SW 1271 (cell line): ENCODE measurements around the gene MYL6B.

ENCODE experiments used
- DNase-seq, 2 experiments: peaks; one replicate each; lab custom pipeline; 2025; lab: John Stamatoyannopoulos, UW

The MYL6B gene

DNA sequence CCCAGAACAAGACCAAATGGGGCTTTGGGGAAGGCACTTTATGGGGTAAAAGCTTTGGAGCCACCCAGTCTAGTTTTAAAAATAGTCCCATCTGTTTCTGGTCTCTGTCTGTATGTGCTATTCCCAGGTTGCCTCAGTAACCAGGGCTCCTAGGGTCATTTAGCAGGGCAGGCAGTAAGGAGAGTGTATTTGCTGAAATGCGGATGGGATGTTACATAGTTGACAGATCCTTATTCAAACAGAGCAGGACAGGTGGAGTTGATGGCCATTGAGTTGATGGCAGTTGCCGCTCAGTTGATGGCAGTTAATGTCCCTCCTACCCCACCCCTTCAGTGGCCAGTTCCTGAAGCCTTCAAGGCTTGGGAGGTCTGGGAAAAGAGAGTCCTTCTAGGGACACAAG is 29.8 kb upstream of the MYL6B start:
- no peak for DNase-seq

DNA sequence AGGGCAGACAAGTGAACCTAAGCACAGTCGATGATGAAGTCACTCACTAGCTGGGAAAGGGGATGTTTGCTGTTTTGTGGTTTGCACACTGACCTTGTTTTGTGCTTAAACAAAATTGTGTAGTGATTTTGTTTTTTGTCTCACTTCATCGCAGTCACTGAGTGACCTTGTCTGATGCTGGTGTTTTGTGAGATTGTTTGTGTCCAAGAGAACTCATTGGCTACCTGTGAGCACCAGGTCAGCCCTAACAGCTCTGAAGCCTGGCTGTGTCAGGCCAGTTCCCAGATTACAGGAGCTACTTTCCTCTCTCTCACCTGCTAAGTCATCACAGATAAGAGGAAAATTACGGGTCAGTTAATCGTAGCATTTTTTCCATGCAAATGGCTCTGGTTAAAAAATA is 28.3 kb upstream of the MYL6B start:
- DNase-seq, result no peak

DNA sequence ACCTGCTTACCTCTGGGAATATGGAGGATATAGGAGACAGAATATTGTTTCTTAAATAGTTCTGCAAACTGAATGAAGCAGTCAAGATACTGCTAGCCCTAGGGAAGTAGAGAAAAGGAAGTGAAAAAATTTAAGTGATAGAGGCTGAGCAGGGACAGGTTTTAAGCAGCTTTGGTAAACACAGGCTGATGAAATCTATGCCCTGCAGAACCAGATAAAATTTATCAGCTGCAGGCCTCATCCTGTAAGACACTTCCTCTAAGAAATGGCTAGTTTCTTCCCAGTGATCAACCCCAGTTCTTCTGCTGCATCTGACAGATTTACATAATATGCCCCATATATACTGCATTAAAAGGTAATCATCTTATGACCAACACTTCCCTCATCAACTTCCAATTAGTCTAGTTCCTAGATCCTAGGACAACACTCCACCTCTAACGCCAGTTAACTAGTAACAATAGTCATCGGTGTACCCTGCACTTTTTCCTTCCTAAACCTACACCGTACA is 25.6 kb upstream of the MYL6B start:
- no peak for DNase-seq

DNA sequence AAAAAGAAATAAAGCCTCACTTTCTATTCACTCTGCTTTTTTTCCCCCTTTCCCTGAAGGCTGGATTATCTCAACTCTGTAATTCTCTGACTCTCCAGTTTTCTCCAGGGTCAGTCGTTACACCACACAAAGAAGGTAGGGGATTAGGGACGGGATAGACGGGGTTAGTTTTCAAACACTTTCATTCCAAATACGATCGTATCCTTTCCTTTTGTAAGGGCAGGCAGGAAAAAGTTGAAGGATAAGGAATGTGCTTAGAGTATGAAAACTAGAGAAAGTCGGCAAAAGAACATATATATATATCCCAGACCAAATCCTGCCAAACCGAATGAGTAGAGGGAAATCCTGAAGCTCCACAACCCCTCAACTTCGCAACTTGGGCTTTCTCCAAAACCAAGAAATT is 24.9 kb upstream of the MYL6B start:
- DNase-seq, result no peak

DNA sequence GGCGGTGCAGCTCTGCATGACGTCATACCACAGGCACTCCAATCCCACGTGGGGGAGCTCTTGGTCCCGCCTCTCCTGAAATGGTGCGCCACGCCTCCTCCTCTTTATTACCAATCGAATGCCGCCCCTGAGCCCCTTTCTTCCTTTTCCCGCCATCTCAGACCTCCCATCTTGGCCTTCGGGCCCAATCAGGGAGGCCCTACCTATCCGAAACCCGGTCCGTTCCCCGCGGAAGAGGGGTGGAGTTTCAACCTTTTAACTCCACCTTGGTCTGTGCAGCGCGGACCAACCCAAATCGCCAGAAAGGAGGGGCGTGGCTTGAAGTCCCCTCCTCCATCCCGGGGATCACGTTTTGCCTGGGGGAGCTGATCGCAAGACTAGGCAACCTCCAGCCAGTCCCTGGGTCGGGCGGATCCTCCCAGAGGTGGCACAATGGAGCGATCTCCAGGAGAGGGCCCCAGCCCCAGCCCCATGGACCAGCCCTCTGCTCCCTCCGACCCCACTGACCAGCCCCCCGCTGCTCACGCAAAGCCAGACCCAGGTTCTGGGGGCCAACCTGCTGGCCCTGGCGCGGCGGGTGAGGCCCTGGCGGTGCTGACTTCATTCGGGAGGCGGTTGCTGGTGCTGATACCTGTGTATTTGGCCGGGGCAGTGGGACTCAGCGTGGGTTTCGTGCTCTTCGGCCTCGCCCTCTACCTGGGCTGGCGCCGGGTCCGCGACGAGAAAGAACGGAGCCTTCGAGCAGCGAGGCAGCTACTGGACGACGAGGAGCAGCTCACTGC is 24.3 kb upstream of the MYL6B start, which contains the start of gene ESYT1:
TSS of gene ESYT1 (plus strand) at position 380 of the 782 bp plus-strand sequence. CDS start at position 433, 53 bp downstream.
- peak; percentile 99 to 100 for DNase-seq

DNA sequence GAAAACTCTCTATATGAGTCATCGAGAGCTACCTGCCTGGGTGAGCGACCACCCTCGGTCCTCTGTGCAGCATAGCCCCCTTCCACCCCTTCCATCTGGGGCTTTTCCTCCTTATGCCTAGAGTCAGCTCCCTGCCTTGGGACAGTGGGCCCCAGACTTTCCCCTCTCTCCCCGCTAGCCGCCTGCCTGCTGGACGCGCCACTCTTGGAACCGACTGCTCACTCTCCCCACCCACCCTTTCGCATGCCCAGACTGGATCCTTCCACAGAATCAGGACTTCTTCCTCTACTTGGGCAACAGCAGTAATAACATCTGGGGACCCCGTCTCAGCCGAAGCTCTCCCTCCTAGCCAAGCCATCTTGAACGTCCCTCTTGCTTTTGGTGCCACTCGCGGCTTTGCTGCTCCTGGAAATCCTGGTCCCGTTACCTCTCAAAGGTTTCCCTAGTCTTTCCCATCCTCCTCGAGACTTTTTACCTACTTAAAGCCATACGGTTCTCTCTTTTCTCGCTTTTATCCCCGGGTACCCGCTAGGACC is 23.6 kb upstream of the MYL6B start:
- DNase-seq, result peak in 1 of 2 experiments; percentile 41

DNA sequence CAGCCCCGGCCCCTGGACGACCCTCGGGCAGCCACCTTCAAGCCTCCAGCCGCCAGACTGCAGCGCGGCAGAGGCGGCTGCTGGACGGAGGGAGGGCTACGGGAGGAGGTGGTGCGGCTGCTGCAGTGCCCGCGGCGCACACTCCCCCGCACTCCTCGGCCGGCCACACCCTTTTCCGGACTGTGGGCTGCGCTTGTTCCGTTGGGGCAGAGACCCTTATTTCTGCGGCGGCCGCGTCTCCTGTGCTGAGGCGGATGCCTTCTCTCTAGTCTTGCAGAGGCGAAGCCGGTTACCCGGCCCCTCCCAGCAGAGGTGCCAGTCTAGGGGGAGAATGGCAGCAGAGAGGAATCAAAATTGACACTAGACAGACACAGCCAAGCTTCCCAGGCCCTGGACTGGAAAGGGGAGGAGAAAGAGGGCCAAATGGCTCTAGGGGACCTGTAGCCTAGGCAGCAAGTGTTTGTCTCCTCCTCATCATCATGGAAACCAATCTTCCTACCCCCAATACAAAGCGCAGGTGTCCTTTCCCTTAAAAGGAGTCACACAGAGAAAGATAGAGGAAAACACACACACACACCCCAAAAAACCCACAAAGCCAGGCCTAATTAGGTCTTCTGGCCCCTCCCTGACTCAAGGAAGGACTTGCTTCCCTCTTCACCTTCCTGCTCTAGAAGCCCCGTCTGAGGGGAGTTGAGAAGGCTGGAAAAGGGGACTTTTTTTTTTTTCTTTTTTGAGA is 23.0 kb upstream of the MYL6B start:
- peak in 1 of 2 experiments; percentile 65 for DNase-seq

DNA sequence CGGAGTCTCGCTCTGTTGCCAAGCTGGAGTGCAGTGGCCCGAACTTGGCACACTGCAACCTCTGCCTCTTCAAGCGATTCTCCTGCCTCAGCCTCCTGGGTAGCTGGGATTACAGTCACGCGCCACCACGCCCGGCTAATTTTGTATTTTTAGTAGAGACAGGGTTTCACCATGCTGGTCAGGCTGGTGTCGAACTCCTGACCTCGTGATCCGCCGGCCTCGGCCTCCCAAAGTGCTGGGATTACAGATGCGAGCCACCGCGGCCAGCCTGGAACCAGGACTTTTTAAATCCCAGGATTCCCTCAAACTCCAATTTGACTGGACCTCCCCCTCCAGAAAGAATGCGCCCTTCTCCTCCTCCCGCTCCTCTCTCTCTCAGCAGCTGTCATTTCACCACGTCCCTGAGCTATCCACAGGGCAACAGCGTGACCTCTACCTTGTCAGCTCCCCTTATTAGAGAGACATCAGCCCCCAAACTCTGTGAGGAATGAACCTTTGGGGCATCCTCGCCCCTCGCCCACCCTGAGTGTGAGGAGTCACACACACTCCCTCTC is 22.4 kb upstream of the MYL6B start:
- no peak for DNase-seq

DNA sequence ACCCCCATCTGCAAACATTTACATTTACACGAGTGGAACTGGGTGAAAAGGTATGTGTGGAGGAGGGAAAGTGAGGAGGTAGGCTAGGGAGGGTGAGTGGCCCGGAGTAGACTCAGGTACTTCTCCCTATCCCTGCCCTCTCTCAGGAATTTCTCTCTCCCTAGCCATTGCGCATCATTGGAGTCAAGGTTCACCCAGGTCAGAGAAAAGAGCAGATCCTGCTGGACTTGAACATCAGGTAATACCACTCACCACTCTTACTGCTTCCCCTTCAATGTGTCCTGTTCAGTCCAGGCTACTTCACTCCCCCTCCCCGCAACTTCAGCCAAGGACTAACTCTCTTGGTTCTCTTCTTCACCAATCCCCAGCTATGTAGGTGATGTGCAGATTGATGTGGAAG is 21.5 kb upstream of the MYL6B start:
- no peak for DNase-seq

DNA sequence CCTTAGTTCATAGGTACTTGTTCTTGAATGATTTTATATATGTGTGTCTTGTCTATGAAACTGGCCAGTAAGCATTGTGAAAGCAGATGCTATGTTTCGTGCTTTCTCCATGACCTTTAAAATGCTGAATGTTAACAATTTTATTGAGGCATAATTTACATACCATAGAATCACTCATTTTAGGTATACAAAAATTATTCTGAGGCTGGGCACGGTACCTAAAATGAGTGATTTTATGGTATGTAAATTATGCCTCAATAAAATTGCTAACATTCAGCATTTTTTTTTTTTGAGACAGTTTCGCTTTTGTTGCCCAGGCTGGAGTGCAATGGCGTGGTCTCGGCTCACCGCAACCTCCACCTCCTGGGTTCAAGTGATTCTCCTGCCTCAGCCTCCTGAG is 17.5 kb upstream of the MYL6B start:
- no peak for DNase-seq

DNA sequence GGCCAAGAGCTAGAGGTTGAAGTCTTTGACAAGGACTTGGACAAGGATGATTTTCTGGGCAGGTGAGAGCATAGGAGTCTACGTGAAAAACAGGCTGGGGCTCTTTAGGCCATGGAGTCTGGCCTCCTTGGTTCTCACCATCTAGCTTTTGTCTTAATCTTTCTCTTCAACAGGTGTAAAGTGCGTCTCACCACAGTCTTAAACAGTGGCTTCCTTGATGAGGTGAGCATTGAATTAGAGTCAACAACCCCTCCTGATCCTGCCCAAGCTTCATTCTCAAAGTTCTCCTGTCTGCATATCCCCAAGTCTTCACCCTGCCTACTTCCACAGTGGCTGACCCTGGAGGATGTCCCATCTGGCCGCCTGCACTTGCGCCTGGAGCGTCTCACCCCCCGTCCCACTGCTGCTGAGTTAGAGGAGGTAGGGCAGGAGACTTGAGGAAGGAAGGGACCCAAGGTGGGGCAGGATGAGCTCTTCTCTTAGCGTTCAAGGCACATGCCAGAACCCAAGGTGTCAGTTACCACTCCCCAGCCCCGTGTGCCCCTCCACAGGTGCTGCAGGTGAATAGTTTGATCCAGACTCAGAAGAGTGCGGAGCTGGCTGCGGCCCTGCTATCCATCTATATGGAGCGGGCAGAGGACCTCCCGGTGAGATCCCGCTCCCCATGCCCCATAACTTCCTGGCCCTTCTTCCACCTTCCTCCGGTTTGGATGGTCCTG is 14.4 kb upstream of the MYL6B start:
- no peak for DNase-seq

DNA sequence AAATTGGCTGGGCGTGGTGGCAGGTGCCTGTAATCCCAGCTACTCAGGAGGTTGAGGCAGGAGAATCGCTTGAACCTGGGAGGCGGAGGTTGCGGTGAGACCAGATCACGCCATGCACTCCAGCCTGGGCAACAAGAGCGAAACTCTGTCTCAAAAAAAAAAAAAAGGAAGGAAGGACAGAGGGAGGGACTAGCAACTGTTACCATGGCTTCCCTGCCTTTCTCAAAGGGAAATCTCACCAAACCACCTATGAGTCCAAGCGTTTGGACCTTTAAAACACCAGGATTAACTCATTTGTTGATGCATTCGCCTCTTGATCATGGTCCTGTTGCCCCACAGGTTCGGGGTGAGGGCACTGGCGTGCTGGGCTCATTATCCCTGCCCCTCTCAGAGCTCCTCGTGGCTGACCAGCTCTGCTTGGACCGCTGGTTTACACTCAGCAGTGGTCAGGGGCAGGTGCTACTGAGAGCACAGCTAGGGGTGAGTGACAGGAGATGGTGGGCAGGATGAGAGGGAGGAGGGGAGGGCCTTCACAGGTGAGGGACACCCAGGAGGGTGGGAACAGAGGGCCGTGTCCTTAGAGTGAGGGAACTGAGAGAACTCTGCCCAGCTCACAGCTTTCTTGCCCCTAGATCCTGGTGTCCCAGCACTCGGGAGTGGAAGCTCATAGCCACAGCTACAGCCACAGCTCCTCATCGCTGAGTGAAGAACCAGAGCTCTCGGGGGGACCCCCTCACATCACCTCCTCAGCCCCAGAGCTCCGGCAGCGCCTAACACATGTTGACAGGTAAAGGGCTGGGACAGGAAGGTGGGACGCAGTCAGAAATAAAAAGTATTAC is 10.2 kb upstream of the MYL6B start:
- no peak for DNase-seq

DNA sequence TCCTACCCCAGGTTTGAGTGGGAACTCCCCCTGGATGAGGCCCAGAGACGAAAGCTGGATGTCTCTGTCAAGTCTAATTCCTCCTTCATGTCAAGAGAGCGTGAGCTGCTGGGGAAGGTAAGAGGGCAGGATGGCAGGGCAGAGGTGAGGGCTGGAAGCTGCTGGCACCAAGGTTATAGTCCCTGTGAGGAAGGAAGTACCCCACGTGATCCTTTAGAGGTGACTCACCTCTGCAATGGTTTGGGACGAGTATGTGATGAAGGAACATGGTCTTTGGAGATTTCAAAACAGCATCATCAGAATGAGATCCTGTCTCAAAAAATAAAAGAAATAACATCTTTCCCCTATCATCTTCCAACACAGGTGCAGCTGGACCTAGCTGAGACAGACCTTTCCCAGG is 9.2 kb upstream of the MYL6B start:
- DNase-seq, result no peak

DNA sequence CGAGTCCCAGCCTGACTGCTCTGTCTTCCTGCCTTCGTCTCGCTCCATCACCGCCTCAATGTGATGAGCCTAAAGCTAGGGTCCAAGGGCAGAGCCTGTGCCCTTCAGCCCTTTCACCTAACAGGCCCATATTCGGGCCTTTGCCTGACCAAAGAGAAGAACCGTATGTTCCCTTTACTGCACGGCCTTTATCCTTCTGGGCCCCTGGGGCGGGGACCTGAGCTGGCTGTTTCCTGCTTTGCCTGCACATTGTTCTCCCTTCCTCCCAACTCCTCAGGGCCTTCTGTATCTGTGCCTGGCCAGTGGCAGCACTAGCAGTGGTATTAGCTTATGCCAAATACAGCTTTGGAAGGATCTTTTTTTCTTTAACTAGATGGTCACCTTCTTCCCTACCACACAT is 8.5 kb upstream of the MYL6B start:
- no peak for DNase-seq

DNA sequence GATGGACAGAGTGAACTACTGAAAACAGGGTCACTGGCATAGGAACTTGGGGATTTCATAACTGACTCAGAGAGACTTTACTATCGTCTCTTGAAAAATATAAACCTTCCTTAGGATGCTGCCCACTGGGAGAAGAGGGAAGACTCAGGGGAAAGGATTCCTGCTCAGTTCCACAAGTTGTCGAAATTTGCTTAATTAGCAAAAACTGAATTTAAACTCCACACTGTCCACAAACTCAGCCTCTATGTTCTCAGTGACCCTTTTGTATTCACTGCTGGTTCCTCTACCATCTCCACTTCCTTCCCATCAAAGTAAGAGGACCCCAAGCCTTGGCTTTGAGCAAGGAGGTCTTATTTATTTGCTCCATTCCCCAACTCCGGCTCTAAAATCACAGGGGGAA is 7.2 kb upstream of the MYL6B start:
- no peak for DNase-seq

DNA sequence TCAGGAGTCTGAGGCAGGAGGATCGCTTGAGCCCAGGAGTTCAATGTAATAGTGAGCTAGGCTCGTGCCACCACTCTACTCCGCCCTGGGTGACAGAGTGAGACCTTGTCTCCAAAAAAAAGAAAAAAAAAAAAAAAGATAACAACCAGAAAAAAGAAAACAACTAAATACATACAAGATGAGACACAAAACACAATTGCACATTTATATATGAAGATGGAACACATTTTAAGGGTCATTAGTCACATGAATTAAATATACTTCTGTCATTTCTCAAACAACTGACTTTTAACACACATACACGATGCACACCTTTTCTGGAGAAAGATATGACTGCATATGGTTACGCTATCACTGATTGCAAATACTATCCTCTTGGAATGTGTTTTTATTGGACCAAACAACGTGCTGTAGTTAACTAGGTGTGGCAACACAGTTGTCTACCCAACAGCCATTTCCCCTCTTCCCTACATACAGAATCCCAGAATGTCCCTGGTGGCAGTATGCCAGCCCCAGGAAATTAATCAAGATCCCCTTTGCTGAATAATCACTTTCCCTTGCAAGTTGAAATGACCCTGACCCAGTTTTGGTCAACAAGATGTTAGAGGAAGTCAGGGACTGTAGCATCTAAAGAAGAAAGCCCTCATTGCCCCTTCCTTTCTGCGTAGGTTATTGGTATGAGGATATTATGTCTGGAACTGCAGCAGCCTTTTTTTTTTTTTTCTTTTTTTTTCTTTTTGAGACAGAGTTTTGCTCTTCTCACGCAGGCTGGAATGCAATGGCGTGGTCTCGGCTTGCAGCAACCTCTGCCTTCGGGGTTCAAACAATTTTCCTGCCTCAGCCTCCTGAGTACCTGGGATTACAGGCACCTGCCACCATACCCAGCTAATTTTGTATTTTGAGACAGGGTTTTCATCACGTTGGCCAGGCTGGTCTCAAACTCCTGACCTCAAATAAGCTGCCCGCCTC is 5.6 kb upstream of the MYL6B start:
- no peak for DNase-seq

DNA sequence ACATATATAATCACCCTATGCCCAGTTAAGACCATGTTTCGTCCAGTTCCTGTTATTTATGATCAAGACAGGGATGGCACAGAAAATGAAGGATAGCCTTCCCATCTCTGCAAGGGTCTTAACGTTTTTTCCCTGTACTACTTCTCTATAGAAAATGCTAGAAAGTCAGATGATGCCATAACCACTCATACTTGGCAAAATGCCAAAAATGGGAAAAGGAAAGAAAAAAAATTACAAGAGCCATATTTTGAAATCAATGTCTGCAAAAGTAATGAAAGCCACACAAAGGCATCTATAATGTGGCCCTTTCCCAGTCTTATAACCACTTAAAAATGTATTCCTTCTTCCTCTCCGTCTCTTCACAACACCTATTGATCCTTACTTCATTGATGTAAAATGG is 1.8 kb upstream of the MYL6B start:
- DNase-seq, result no peak

DNA sequence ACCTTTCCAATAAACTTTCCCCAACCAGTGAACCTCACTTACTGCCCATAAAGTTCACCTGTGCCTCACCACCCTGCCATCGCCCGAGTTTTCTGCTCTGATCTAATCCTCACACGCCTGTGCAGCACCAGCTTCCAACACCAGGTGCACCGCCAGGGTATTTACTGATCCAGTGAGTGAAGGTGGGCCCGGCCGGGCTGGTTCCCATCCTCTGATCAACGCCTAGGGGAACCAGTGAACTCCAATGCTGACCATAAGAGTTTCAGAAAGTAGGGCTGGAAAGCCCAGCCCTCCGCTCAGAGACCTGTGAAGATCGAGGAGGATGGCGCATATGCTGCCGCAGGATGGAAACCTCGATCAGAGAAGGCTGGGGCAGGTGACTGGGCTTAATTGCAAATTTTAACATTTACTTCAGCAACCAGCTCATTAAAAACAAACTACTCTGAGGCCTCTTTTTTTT is 685 bp upstream of the MYL6B start:
- DNase-seq, result peak; percentile 38 to 55

DNA sequence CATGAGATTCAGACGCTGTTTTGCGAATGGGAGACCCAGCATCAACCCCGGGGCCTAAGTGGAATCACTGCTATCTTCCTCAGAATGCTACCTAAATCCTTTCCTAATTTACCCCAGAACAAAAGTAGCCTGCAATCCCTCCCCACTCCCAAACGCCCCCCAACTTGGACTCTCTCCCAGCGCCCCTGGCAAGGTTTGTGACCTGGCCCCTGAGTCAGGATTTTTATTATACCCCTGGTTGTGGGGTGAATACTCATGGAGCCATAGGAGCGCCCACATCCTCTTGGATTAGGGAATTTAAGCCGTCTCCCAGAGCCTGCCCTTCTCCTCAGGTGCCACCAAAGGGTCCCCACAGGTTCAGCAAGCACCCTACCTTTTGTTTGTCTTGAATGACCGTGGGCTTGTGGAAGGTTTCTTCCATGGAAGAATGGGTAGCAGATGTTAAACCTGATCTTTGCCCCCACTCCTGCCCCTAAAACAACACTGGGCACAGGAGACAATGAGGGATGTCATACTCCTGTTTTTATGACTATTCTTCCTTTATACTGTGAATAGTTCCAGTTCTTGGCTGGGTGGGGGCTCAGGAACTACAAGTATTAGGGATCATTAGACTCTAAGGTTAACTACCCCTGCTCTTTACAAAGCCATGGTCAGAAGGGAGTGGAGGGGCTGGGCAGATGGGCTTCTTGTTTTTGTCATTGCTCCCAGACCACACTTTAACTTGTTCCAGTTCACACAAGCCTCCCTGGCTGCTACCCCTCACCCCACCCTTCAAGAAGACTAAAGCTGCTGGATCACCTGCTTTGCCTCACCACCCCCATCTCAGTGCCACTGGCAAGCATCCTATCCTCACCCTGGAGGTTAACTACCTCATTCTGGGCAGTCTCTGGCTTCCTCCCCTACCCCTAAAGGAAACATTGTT is 630 bp downstream of the MYL6B start:
- DNase-seq, result no peak
